AG09309 (cell line): Measurements from ENCODE around the gene ARMH1.
A peak's percentile ranks its signal among the peaks of the same experiment; 100 is the strongest.

Experiments
- DNase-seq: peaks from one replicate; pipeline ENCODE4 v3.0.0-alpha.2; 2010; ENCODE audit warnings: low read depth
- H3K4me3 ChIP-seq: 2 replicates; pipeline ENCODE4 v1.5.1; 2011; ENCODE audit warnings: mild to moderate bottlenecking, low read depth, low read length, moderate library complexity; ENCODE audit not compliant: control insufficient read depth
- CTCF ChIP-seq: IDR thresholded peaks from 2 replicates; pipeline ENCODE4 v1.5.1; 2011; ENCODE audit warnings: mild to moderate bottlenecking, low read depth, low read length, inconsistent platforms; ENCODE audit not compliant: insufficient read depth, control insufficient read depth; ENCODE audit errors: missing control alignments

Gene ARMH1

GRCh38 chr1:44714532-44714931 lies 40.0 kb downstream of the ARMH1 start:
- DNase-seq: no peak
- no peak for TF ChIP-seq CTCF

GRCh38 chr1:44714944-44715571 lies 40.5 kb downstream of the ARMH1 start:
- no peak for DNase-seq
- TF ChIP-seq CTCF: peak; percentile 87
- H3K4me3 ChIP-seq: no peak overlapping the region

More at GRCh38 chr1:44714532-44714931, 40.0 kb downstream of the ARMH1 start:
- H3K4me3 ChIP-seq: no peak overlapping the region

GRCh38 chr1:44717156-44717555 lies 42.6 kb downstream of the ARMH1 start:
- no peak for DNase-seq
- no peak for TF ChIP-seq CTCF
- no peak overlapping the region for H3K4me3 ChIP-seq

GRCh38 chr1:44717653-44718052 lies 43.1 kb downstream of the ARMH1 start:
- TF ChIP-seq CTCF: no peak
- no peak overlapping the region for H3K4me3 ChIP-seq

GRCh38 chr1:44718091-44718490 lies 43.6 kb downstream of the ARMH1 start:
- H3K4me3 ChIP-seq: no peak overlapping the region
- no peak for DNase-seq
- TF ChIP-seq CTCF: no peak

More at GRCh38 chr1:44717653-44718052, 43.1 kb downstream of the ARMH1 start:
- no peak for DNase-seq

- no peak for DNase-seq
- H3K4me3 ChIP-seq: no peak overlapping the region
- TF ChIP-seq CTCF: no peak
Observed at GRCh38 chr1:44719318-44719717, 44.8 kb downstream of the ARMH1 start.
